SK-N-SH (cell line): ENCODE measurements around the gene TEAD2.
"Not testable (repeated sequence)": the region's sequence is repeated elsewhere in the genome, so short reads cannot be mapped to it uniquely, and the experiment has no call there.

Experiments
- CTCF ChIP-seq: fragments of 200-600 bp; sonication (generic); IDR thresholded peaks from 2 replicates; pipeline ENCODE4 v1.6.1; 2017; ENCODE audit warnings: antibody characterized with exemption, mild to moderate bottlenecking, moderate library complexity
- EZH2phosphoT487 ChIP-seq: fragments of 200-600 bp; sonication (generic); IDR thresholded peaks from 2 replicates; pipeline ENCODE4 v1.6.1; 2017; ENCODE audit warnings: low read depth, mixed run types, mild to moderate bottlenecking, antibody characterized with exemption, moderate library complexity, borderline replicate concordance
- FOXJ3 ChIP-seq: sonication (generic); formaldehyde crosslinking; IDR thresholded peaks from 2 replicates; pipeline ENCODE4 v1.5.1; 2020; ENCODE audit warnings: mild to moderate bottlenecking, missing genetic modification reagents
- GABPA ChIP-seq: IDR thresholded peaks from 2 replicates; pipeline ENCODE4 v1.4.0; 2012; ENCODE audit warnings: low read depth, mild to moderate bottlenecking
- NRF1 ChIP-seq: IDR thresholded peaks from 2 replicates; pipeline ENCODE4 v1.6.1; 2012; ENCODE audit warnings: low read depth, mild to moderate bottlenecking, low read length
- RFX5 ChIP-seq: IDR thresholded peaks from 2 replicates; pipeline ENCODE4 v1.6.1; 2012; ENCODE audit warnings: mild to moderate bottlenecking, improper control_type of control experiment, low read length
- TAF1 ChIP-seq: IDR thresholded peaks from 2 replicates; pipeline ENCODE4 v1.6.1; 2012; ENCODE audit warnings: low read depth, mild to moderate bottlenecking, low read length, moderate library complexity, borderline replicate concordance
- ZBTB33 ChIP-seq: IDR thresholded peaks from 2 replicates; pipeline ENCODE4 v1.4.0; 2012; ENCODE audit warnings: low read depth, borderline replicate concordance

DNA sequence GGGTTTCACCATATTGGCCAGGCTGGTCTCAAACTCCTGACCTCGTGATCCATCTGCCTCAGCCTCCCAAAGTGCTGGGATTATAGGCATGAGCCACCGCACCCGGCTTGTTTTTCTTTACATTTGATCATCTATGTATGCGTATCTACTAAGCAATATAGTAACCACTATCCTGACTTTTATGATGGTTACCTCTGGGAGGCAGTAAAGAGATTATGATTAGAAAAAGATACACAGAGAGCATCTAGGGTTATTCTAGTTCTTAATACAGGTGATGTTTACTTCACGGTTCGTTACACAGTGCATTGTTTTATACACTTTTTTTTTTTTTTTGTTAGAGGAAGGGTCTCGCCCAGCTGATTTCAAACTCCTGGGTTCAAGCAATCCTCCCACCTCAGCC, 55.5 kb downstream of the TEAD2 start:
- TF ChIP-seq CTCF: peak; percentile 16; the same call in 1 of the 2 replicates
- TF ChIP-seq FOXJ3 (CRISPR knock-in tag); TAF1; EZH2phosphoT487; ZBTB33; NRF1; RFX5; GABPA: not testable (repeated sequence)
